Islet of Langerhans (tissue), 1 donor: Measurements from ENCODE around the gene MDK.
"Not testable (repeated sequence)": the region's sequence is repeated elsewhere in the genome, so short reads cannot be mapped to it uniquely, and the experiment has no call there.

ENCODE experiments used
- FAIRE-seq: peaks from one replicate; lab custom pipeline; 2011; peaks lifted over from hg19 to GRCh38; lab: Jason Lieb, UNC

MDK gene

DNA sequence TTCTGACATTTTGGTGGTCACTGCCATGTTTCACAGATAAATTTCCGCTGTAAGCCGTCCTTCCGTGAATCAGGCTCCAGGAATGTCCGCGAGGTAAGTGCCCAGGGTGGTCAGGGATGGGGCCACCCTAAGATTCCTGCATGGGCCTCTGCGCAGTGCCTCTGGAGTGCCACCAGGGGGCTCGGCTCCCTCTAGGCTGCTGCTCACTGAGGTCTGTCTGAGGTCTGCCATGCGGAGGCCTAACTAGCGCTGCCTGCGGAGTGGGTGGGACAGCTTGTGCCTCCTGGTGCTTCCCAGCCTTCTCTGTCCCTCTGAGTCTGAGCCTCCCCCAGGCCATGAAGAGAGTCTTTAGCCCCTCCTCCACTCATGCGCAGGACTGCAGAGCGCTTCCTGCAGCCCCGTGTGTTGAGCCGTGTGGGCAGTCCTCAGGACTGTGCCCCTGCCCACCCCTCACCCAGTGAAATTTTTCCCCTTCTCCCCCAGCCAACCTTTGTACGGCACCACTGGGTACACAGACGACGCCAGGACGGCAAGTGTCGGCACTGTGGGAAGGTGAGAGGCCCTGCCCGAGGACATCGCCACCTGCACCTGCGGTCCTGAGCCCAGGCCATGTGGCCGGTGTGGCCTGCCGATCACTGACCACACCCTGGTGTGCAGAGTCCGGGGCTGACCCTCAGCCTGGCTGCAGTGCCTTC lies 11.9 kb upstream of the MDK start:
- no peak for FAIRE-seq

DNA sequence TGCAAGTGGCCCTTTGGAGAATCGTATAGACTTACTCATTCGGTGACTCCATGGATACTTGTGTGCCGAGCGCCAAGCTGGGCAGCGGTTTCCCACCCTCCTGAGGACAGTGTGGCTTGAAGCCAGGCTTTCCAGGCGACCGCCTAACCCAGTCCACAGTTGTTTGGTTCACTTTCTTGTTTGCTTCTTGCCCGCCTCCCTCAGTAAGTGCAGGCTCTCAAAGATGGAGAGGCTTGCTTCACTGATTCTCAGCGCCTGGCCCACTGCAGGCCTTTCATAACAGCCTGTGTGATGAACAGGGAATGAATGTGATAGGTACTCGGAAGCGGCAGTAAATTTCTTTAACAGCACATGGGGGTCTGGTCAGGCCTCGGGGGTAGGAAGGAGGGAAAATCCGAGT lies 11.2 kb upstream of the MDK start:
- FAIRE-seq, result no peak

DNA sequence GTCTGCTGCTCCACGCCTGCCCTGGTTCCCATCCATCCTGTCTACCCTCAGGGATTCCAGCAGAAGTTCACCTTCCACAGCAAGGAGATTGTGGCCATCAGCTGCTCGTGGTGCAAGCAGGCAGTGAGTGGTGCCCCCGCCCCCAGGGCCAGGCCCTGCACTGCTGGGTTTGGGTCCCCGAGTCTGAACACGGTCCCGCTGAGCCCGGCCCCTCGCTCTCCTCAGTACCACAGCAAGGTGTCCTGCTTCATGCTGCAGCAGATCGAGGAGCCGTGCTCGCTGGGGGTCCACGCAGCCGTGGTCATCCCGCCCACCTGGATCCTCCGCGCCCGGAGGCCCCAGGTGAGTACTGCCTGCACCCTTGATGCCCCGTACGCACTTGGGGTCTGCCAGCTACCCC lies 10.2 kb upstream of the MDK start:
- FAIRE-seq, result not testable (repeated sequence)

DNA sequence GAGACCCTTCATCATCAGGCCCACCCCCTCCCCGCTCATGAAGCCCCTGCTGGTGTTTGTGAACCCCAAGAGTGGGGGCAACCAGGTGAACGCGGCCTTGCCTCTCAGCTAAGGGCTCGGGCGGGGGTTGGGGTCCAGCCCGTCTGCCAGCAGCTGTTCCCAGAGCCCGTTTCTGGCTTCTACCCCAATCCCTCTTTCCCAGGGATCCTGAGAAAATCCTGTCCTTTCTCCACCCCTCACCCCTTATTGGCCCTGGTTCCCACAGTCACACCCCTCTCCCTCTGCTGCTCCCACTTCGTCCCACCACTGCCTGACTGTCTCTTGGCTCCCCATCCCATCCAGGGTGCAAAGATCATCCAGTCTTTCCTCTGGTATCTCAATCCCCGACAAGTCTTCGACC lies 9.4 kb upstream of the MDK start:
- FAIRE-seq, result no peak

DNA sequence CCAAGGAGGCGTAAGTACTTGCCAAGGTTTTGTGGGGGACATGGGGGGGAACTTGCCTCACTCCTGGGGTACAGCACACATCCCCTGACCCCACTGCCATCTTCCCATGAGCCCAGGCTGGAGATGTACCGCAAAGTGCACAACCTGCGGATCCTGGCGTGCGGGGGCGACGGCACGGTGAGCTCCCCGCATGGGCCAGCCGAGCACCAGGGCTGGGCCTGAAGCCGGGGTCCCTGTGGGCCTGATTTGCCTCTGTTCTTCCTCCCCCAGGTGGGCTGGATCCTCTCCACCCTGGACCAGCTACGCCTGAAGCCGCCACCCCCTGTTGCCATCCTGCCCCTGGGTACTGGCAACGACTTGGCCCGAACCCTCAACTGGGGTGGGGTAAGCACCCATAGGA lies 9.0 kb upstream of the MDK start:
- not testable (repeated sequence) for FAIRE-seq

DNA sequence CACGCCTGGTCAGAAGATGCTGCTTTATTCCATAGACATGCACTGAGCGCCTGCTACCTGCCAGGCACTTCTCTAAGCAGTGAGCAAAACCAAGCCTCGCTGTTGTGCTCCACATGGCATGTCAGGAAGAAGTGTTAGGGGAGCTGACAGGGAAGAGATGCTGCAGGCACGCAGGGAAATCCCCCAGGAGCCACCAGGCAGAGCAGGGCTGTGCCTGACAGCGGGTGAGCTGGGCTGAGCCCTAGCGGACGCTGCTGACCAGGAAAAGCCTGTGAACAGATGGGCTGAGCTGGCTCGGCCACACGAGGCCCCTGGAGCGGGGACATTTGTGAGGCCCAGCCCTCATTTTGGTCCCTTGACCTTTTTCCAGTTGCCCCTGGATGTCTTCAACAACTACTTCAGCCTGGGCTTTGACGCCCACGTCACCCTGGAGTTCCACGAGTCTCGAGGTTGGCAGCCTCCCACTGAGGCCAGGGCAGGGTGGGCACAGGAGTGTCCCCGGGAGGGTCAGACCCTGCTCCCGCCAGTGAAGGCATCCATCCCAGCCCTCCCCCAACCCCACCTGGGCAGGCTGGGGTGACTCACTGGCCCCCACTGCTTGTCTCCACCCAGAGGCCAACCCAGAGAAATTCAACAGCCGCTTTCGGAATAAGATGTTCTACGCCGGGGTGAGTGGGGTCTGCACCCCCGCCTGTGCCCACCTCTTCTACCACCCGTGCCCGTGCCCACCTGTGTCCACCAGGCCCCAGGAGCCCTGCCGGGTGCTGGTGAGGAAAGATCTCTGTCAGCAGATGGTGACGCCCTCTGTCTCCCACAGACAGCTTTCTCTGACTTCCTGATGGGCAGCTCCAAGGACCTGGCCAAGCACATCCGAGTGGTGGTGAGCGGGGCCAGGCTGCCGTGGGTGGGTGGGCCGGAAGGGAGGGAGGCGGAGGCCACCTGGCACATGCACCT lies 7.4 kb upstream of the MDK start:
- no peak for FAIRE-seq

DNA sequence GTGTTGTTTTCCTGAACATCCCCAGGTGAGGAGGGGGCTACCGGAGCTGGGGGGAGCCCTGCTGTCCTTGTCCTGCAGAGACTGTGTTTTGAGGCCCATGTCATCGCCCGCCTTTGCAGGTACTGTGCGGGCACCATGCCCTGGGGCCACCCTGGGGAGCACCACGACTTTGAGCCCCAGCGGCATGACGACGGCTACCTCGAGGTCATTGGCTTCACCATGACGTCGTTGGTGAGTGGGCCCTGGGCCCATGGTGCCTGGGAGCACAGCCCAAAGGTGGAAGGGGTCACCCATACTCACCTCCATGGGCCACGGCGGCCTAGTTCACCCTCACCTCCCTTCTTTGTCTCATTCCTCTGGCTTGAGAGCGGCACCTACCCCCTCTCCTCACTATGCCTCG lies 6.7 kb upstream of the MDK start:
- FAIRE-seq, result no peak

DNA sequence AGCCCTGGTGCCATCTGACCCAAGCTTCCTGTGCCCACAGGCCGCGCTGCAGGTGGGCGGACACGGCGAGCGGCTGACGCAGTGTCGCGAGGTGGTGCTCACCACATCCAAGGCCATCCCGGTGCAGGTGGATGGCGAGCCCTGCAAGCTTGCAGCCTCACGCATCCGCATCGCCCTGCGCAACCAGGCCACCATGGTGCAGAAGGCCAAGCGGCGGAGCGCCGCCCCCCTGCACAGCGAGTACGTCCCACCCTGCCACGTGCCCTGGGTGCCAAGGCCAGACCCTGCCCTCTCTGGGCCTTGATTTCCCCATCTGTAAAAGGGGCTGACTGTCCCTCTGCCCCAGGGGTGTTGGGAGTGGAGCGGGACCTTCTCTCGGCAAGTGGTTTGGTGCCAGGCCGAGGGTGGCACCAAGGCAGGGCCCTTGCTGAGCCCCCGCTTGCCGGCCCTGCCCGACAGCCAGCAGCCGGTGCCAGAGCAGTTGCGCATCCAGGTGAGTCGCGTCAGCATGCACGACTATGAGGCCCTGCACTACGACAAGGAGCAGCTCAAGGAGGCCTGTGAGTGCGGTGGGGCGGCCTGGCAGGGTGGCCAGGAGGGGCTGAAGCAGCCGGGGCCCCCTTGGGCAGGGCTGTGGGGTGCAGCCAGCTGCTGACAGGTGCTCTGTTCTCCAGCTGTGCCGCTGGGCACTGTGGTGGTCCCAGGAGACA lies 5.9 kb upstream of the MDK start:
- no peak for FAIRE-seq

DNA sequence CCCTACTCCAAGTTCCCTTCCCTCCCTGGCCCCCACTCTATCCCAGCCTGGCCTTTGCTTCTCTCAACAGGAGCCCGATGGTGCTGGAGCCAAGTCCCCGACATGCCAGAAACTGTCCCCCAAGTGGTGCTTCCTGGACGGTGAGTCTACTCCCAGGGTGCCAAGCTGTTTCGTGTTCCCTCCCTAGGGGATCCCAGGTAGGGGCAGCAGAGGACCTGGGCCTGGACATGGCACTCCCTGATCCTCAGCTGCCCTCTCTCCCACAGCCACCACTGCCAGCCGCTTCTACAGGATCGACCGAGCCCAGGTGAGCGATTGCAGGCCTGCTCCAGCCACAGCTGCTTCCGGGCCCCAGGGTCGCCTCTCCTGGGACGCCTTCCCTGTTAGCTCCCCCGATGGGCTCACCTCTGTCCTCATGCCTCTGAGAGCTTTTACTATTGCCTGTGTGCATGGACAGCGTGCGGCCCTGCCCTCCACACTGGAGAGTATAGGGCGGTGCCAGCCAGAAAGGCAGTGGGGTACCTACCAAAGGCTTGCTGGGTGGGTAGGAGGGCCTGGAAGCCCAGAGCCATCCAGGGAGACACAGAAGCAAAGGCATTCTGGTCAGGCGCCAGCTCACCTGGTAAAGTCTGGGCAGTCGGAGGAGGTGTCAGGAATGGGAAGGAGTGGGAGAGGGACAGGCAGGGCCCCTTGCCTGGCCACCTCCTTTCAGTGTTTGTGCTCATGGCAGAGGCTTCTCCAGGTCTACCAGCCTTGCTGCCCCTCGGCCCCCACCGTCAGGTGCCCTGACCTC lies 5.0 kb upstream of the MDK start:
- no peak for FAIRE-seq

DNA sequence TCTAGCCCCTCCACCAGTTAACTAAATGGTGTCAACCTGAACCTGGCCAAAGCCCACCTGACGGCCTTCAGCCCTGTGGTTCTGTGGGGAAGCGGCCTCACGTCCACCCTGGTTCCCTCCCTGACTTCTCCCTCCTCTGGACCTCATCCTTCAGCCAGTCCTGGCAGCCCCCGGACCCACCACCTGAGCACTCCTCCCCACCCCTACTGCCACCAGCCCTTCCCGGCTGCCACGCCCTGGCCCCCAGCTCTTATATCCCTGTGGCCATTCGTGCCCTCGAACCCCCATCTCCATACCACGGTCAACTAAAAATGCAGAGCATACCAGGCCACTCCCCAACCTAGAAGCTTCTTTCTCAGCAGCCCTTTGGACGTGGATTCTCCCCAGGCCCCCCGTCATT lies 4.2 kb upstream of the MDK start:
- FAIRE-seq, result no peak

DNA sequence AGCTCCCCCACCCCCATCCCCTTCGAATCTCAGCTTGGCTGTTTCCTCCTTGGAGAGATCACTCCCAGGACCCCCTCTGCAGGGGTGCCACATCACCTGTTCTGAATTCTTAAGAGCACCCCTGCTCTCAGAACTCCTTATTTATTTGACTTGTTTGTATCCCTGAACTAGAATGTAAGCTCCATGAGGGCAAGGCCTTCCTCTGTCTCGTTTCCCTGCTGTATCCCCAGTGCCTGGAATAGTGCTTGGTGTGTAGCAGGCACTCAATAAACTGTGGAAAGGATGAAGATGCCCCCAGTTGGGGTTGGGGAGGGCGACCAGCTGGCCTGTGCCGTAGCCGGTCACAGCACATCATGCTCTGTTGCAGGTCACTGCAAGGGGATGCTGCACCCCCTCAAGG lies 3.6 kb upstream of the MDK start:
- no peak for FAIRE-seq

DNA sequence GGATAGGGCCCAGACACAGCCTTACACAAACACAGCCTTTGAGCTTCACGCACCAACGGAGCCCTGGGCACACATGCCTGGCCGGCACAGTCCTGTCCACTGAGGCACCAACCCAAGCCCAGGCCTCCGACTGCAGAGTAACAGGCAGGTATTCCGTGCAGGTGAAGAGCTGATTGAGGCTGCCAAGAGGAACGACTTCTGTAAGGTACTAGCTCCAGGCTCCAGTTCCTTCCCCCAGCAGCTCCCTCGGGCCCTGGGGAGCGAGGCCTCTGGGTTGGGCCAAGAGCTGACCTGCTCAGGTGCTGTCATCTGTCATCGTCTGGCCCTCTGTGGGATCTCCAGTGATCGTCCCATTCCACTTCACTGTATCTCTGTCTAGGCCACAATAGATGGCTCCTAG lies 3.2 kb upstream of the MDK start:
- no peak for FAIRE-seq

DNA sequence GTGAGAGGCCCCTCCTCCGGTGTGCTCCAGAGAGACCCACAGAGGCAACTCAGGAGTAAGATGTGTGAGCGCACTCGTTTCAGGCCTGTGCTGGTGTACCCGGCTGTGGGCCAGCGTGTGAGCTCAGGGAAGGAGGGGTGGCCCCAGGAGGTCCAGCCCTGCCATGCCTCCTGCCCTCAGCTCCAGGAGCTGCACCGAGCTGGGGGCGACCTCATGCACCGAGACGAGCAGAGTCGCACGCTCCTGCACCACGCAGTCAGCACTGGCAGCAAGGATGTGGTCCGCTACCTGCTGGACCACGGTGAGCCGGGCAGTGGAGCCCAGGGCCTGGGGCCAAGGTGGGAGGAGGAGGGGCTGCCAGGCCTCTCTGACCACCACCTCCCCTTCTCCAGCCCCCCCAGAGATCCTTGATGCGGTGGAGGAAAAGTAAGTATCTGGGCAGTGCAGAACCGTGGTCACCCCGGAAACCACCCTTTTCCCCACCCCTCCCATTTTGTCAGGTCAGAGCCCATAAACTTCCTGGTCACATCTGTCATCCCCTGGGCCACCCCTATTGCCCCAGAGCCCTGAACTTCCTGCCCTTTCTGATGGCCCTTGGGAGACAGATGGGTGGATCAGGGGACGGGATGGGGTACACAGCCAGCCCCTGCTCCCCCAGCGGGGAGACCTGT lies 2.5 kb upstream of the MDK start:
- FAIRE-seq, result no peak

DNA sequence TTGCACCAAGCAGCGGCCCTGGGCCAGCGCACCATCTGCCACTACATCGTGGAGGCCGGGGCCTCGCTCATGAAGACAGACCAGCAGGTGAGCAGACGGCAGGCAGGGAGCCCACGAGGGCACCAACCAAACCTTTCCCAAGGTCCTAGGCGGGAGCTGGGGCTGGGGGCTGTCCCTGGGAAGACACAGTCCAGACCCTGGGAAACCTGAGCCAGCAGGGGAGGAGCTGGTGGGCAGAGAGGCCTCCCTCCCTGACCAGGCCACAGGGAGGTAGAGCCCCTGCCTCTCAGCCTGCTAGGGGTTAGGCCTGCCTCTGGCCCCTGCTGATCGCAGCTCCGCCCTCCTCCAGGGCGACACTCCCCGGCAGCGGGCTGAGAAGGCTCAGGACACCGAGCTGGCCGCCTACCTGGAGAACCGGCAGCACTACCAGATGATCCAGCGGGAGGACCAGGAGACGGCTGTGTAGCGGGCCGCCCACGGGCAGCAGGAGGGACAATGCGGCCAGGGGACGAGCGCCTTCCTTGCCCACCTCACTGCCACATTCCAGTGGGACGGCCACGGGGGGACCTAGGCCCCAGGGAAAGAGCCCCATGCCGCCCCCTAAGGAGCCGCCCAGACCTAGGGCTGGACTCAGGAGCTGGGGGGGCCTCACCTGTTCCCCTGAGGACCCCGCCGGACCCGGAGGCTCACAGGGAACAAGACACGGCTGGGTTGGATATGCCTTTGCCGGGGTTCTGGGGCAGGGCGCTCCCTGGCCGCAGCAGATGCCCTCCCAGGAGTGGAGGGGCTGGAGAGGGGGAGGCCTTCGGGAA lies 1.8 kb upstream of the MDK start:
- not testable (repeated sequence) for FAIRE-seq

DNA sequence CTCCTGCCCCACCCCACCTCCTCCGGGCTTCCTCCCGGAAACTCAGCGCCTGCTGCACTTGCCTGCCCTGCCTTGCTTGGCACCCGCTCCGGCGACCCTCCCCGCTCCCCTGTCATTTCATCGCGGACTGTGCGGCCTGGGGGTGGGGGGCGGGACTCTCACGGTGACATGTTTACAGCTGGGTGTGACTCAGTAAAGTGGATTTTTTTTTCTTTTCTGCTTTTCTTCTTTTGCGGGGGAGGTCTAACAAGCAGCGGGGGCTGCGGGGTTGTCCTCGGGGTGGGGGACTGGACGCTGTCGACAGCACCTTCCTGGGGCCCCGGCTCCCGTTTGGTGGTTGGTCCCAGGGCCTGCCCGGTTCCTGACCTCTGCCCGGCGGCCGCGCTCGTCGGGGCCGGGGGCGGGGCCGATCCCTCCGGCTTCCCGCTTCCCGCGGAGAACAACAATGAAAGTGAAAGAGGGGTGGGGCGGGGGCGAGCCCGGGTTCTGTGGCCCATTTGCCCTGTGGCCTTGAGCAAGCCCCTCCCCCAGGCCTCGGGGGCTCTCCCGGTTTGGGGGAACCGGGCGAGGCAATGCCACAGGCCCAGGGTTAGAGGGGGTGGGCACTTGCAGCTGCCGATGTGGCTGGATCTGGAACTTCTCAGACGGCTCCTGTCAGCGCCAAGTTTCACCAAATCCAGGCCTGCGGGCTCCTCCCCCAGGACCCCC lies 975 bp upstream of the MDK start:
- no peak for FAIRE-seq

DNA sequence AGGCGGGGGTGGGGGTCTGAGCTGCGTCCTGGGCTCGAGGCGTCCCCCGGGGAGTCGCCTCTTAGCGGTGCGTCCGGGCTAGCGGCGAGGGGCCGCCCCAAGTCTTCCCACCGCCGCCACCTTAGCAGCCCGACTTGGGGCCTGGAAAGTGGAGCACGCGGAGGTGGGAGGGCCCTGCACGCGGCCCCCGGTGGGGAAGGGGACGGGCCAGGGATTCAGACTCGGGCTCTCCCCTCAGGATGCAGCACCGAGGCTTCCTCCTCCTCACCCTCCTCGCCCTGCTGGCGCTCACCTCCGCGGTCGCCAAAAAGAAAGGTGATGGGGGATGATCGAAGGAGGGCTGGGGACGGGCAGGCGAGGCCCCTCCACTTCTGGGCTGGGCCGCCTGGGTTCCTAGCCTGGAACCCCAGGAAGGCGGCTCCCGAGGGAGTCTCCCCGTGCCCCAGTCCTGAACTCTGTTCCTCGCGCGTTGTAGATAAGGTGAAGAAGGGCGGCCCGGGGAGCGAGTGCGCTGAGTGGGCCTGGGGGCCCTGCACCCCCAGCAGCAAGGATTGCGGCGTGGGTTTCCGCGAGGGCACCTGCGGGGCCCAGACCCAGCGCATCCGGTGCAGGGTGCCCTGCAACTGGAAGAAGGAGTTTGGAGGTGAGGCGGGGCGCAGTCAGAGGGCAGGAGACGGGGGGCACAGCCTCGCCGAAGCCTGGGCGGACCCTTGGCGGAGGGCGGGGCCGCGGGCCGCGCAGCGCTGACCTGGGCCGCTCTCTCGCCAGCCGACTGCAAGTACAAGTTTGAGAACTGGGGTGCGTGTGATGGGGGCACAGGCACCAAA lies 563 bp downstream of the MDK start:
- no peak for FAIRE-seq

DNA sequence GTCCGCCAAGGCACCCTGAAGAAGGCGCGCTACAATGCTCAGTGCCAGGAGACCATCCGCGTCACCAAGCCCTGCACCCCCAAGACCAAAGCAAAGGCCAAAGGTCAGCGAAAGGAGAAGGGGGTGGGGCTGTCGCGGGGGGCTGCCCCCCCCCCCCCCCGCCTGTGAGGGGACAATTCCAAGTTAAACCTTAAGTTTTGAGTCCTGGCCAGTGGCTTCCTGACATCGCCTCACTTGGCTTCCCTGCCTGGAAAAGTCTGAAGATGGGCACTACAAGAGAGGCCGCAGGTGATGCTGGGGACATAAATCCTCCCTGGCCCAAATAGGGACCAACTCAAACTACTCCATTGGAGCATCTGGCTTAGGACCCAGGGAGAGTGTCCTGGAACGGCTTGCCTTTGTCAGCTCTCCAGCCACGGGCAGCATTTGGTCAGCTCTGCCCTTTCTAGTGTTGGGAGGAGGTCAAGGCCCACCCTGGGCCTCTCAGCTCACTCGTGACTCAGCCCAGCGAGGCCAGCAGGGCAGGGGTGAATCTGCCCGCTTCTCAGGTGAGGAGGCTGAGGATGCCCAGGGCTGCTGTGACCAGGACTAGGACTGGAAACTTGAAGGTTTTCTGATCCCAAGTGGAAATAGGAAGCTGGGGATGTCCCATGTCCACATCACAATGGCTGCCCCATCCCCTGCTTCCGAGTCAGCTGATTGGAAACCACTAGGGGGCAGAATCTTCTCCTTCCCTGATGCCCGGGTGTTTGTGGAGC lies 1.4 kb downstream of the MDK start:
- no peak for FAIRE-seq

DNA sequence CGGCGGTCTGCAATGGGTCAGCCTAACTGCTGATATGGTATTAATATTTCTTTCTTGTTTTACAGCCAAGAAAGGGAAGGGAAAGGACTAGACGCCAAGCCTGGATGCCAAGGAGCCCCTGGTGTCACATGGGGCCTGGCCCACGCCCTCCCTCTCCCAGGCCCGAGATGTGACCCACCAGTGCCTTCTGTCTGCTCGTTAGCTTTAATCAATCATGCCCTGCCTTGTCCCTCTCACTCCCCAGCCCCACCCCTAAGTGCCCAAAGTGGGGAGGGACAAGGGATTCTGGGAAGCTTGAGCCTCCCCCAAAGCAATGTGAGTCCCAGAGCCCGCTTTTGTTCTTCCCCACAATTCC lies 1.9 kb downstream of the MDK start:
- FAIRE-seq, result no peak
